Activated CD8-positive, alpha-beta memory T cell treated with anti-CD3 and anti-CD28 coated beads, Interleukin-2, amount 10 ng/mL, durations not matched to agents 7 days and 5 days (primary cell): Measurements from ENCODE around the gene SORCS2. TPM values are rescaled to one million over a fixed set of nuclear protein-coding genes. Genes with fewer than 3 reads are reported as not detected.

ENCODE experiments used
- ATAC-seq: fragments of 150-1000 bp; cut with Tn5 transposase; one replicate; pipeline ENCODE4 v1.10.0; 2021; ENCODE audit warnings: moderate library complexity
- CTCF ChIA-PET: fragments of 350-600 bp; sonication (Branson Sonifier 250); formaldehyde crosslinking; loops from one replicate; lab custom pipeline; 2021; ENCODE audit warnings: antibody characterized with exemption; lab: Charles Lee
- DNase-seq: peaks from one replicate; pipeline ENCODE4 v3.0.0-alpha.2; 2020
- H3K27ac Mint-ChIP-seq: one replicate; pipeline ENCODE4 v1.8.0; 2021; ENCODE audit warnings: mild to moderate bottlenecking, mixed read lengths
- H3K27me3 Mint-ChIP-seq: one replicate; pipeline ENCODE4 v1.8.0; 2021; ENCODE audit warnings: mixed read lengths
- H3K36me3 Mint-ChIP-seq: one replicate; pipeline ENCODE4 v1.8.0; 2021; ENCODE audit warnings: mild to moderate bottlenecking, mixed read lengths
- H3K4me1 Mint-ChIP-seq: one replicate; pipeline ENCODE4 v1.8.0; 2021; ENCODE audit warnings: mixed read lengths
- H3K4me3 Mint-ChIP-seq: one replicate; pipeline ENCODE4 v1.8.0; 2021; ENCODE audit warnings: mild to moderate bottlenecking, moderate library complexity, mixed read lengths
- H3K9me3 Mint-ChIP-seq: one replicate; pipeline ENCODE4 v1.8.0; 2022; ENCODE audit warnings: low read depth, mixed read lengths
- total RNA-seq, 2 experiments: library from RNA; stranded (reverse); gene quantifications; one replicate each; pipeline ENCODE4 v1.2.3, GENCODE V29; 2021

SORCS2 gene
- total RNA-seq, 2 experiments from 2014 or later, result 0.05 to 0.06 TPM

DNA sequence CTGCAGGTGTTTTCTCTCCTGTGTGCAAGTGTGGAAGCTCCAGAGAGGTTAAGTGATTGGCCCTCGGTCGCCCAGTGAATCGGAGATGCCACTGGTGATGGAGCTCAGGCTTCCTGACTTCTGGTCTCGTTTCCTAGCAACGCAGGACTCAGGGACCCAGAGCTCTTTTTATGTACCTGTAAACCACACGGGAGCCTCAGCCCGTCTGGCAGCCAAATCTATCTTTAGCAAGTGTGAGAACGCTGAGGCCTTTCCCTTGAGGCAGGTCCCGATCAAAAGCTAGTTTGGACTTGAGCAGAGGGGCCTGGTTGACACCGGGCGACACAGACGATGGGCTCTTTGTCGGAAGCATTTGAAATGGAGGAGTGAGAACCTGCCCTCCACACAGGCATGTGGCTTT lies 116.8 kb downstream of the SORCS2 start:
- Mint-ChIP-seq H3K27ac (no peak overlapping the region), H3K36me3 (no peaks in the 10 kb centered on the region), H3K9me3 (no peaks in the 10 kb centered on the region), H3K27me3 (no peaks in the 10 kb centered on the region), H3K4me1 (no peaks in the 10 kb centered on the region), H3K4me3 (no peak overlapping the region)
- CTCF ChIA-PET, result no interaction called here
- DNase-seq (no peak), ATAC-seq (no peak)

GRCh38 chr4:7309636-7310390 lies 117.5 kb downstream of the SORCS2 start:
- Mint-ChIP-seq H3K4me1 (no peaks in the 10 kb centered on the region), H3K4me3 (no peak overlapping the region), H3K27me3 (no peaks in the 10 kb centered on the region), H3K36me3 (no peaks in the 10 kb centered on the region), H3K9me3 (no peaks in the 10 kb centered on the region), H3K27ac (no peak overlapping the region)
- DNase-seq, result no peak
- CTCF ChIA-PET, result no interaction called here
- ATAC-seq, result no peak

DNA sequence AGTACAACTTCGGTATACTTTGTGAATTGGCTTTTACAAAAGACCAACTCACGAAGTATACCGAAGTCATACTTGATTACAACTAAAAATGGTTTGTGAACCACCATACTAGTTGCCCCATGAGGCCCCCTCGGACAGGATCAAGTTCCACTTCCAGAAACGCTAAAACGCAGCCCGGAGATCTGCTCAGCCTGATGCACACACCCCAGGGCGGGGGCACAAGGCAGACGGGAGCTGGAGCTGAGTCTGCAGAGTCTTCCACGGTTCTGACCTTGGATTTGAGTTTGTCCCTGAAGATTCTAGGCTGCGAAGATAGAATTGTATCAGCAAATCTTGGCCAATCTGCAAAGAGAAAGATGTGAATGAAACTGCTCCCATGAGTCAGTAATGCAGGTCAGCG lies 118.1 kb downstream of the SORCS2 start:
- ATAC-seq, result no peak
- Mint-ChIP-seq H3K4me3 (no peak overlapping the region), H3K4me1 (no peaks in the 10 kb centered on the region), H3K27ac (no peak overlapping the region), H3K27me3 (no peaks in the 10 kb centered on the region), H3K9me3 (no peaks in the 10 kb centered on the region), H3K36me3 (no peaks in the 10 kb centered on the region)
- DNase-seq, result no peak
- CTCF ChIA-PET, result interaction anchor here (1.7 kb wide), 1 partner anchor 25 kb away, joined by 5 read pairs; no protein-coding TSS in a partner anchor

GRCh38 chr4:7311205-7311604 lies 118.9 kb downstream of the SORCS2 start:
- Mint-ChIP-seq H3K9me3 (no peaks in the 10 kb centered on the region), H3K36me3 (no peaks in the 10 kb centered on the region), H3K4me3 (no peak overlapping the region), H3K27me3 (no peaks in the 10 kb centered on the region), H3K4me1 (no peaks in the 10 kb centered on the region), H3K27ac (no peak overlapping the region)
- no peak for ATAC-seq
- CTCF ChIA-PET, result interaction anchor here (1.7 kb wide), 1 partner anchor 24 kb away, joined by 5 read pairs; no protein-coding TSS in a partner anchor
- DNase-seq, result no peak

DNA sequence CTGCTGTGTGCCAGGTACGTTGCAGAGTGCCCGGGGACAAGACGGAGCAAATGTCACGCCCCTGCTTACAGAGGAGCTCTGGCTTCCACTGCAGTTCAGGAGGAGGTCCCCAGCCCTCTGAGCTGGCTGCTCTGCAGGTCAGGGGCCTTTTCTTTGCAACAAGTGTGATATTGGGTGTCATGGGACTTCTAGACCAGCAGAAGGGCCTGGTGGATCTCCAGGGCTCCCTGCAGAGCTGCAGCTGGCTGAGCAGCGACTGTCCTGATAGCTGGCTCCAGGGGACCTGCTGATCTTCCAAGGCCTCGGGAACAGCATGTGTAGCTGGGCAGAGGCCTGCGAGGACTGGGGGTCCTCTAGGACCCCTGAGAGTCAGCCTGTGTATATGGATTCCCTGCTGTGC lies 120.4 kb downstream of the SORCS2 start:
- Mint-ChIP-seq H3K27ac (no peak overlapping the region), H3K27me3 (no peaks in the 10 kb centered on the region)
- CTCF ChIA-PET, result no interaction called here

DNA sequence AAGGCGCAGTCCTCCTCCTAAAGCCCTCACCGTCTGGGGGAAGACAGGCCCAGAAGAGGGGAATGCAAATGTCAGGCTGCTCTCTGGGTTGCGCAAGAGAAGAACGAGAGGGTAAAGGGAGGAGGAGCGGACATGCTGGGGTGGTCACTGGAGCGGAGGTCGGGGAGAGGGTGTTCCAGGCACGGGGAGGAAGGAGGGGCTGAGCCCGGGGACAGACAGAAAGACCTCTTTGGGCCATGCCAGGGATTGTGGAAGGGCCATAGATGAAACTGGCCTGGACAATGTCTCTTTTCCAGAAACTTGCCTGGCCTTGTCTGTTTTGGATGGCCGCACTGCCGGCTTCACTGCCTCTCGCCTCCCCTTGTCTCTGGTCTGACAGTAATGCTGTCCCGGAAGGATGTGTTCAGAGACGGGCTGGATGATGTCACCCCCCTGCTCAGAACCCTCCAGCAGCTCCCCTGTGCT lies 121.0 kb downstream of the SORCS2 start:
- CTCF ChIA-PET, result no interaction called here
- H3K27ac Mint-ChIP-seq, result no peak overlapping the region
- no peaks in the 10 kb centered on the region for H3K36me3 Mint-ChIP-seq
- no peak overlapping the region for H3K4me3 Mint-ChIP-seq
- H3K27me3 Mint-ChIP-seq, result no peaks in the 10 kb centered on the region
- ATAC-seq (no peak), DNase-seq (no peak)
- no peaks in the 10 kb centered on the region for H3K9me3 Mint-ChIP-seq
- no peaks in the 10 kb centered on the region for H3K4me1 Mint-ChIP-seq

More for the DNA sequence above, 120.4 kb downstream of the SORCS2 start:
- Mint-ChIP-seq H3K4me1 (no peaks in the 10 kb centered on the region), H3K9me3 (no peaks in the 10 kb centered on the region), H3K4me3 (no peak overlapping the region), H3K36me3 (no peaks in the 10 kb centered on the region)
- no peak for DNase-seq
- no peak for ATAC-seq

- Mint-ChIP-seq H3K27ac (no peak overlapping the region), H3K4me1 (no peaks in the 10 kb centered on the region), H3K9me3 (no peaks in the 10 kb centered on the region), H3K36me3 (no peaks in the 10 kb centered on the region), H3K4me3 (no peak overlapping the region), H3K27me3 (no peaks in the 10 kb centered on the region)
- no peak for ATAC-seq
- CTCF ChIA-PET, result no interaction called here
- no peak for DNase-seq
These were observed 121.7 kb downstream of the SORCS2 start for GRCh38 chr4:7313991-7314390.

- H3K4me3 Mint-ChIP-seq, result no peak overlapping the region
- H3K4me1 Mint-ChIP-seq, result no peaks in the 10 kb centered on the region
- ATAC-seq (no peak), DNase-seq (no peak)
- CTCF ChIA-PET, result no interaction called here
- H3K27ac Mint-ChIP-seq, result no peak overlapping the region
- no peaks in the 10 kb centered on the region for H3K9me3 Mint-ChIP-seq
- H3K36me3 Mint-ChIP-seq, result no peaks in the 10 kb centered on the region
- H3K27me3 Mint-ChIP-seq, result no peaks in the 10 kb centered on the region
These were observed 122.9 kb downstream of the SORCS2 start for GRCh38 chr4:7315286-7315685.

- no peak for DNase-seq
- no peak overlapping the region for H3K27ac Mint-ChIP-seq
- ATAC-seq, result no peak
- no peaks in the 10 kb centered on the region for H3K27me3 Mint-ChIP-seq
- no peaks in the 10 kb centered on the region for H3K9me3 Mint-ChIP-seq
- no peaks in the 10 kb centered on the region for H3K36me3 Mint-ChIP-seq
- no peak overlapping the region for H3K4me3 Mint-ChIP-seq
- no peaks in the 10 kb centered on the region for H3K4me1 Mint-ChIP-seq
- CTCF ChIA-PET, result no interaction called here
These were observed 123.6 kb downstream of the SORCS2 start for GRCh38 chr4:7315935-7316334.

GRCh38 chr4:7319024-7319423 lies 126.7 kb downstream of the SORCS2 start:
- H3K27me3 Mint-ChIP-seq, result no peaks in the 10 kb centered on the region
- no peaks in the 10 kb centered on the region for H3K4me1 Mint-ChIP-seq
- no peak overlapping the region for H3K4me3 Mint-ChIP-seq
- DNase-seq, result no peak
- H3K27ac Mint-ChIP-seq, result no peak overlapping the region
- no peak for ATAC-seq
- no peaks in the 10 kb centered on the region for H3K9me3 Mint-ChIP-seq
- no peaks in the 10 kb centered on the region for H3K36me3 Mint-ChIP-seq
- CTCF ChIA-PET, result no interaction called here

DNA sequence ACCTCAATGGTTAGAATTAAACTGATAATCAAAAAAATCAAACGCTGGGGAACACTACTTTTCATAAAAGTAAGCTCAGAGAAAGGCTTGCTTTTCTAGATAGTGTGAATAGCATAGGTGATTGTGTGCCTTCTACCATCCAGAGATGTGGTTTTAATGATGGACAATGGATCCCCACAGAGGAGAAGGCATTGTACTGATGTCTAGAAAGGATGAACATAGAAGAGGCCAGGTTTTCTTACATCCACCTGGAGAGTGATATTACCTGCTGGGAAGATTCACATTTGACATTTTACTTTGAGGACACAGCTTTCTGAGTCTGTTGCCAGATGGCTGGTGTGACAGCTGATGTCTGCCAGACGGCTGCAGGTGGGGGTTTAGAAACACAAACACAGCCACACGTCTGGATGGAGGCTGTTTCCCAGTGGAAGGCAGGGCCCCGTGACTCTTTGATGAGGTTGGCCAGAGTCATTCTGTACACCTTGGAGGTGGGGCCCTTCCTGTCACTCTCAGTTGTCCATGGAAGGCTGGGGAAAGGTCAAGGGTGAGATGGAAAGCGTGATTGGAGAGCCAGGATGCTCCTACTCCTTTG lies 128.0 kb downstream of the SORCS2 start:
- Mint-ChIP-seq H3K4me1 (peaks cover 8% of the 10 kb centered on the region), H3K27me3 (no peaks in the 10 kb centered on the region), H3K27ac (no peak overlapping the region), H3K4me3 (no peak overlapping the region), H3K36me3 (no peaks in the 10 kb centered on the region), H3K9me3 (no peaks in the 10 kb centered on the region)
- DNase-seq (no peak), ATAC-seq (no peak)
- CTCF ChIA-PET, result no interaction called here

DNA sequence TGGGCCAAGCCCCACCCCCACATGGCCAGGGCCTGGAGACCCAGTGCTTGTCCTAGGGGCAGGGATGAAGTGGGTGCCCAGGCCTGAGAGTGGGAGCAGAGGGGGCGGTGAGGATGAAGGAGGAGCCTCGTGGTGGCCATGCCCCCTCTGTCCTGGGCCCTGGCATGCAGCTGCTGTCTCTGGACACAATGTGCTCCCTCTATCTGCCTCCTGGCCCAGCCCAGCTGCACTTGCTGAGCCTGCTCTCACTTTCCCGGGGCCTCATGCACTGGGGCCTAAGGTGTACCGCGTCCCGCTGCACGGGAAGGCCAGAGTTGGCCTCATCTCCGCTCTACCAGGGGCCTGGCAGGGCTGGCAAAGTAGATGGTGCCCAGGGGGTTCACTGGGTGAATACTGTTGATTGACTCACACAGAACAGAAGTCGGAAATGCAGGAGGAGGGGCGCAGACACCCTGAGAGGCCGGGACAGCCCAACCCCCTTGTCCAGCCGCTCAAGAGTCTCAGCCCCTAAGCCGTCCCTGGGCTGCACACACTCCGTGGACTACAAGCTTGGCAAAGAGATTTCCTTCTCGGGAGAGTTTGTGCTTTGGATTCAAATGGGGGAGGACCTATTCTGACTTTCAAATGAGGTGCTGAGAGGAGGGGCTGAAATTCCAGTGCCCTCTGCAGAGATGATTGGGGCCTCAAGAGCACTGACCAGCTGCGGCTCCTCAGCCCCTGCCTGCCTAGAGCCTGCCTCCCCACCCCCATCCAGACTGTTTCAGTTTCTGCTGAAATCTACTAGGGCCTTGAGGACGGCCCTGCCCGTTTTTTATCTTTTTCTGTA lies 130.0 kb downstream of the SORCS2 start:
- CTCF ChIA-PET, result no interaction called here
- ATAC-seq (no peak), DNase-seq (no peak)
- peaks cover 8% of the 10 kb centered on the region for H3K4me1 Mint-ChIP-seq
- no peaks in the 10 kb centered on the region for H3K9me3 Mint-ChIP-seq
- H3K27ac Mint-ChIP-seq, result no peak overlapping the region
- no peaks in the 10 kb centered on the region for H3K36me3 Mint-ChIP-seq
- peaks cover 4% of the 10 kb centered on the region for H3K27me3 Mint-ChIP-seq
- H3K4me3 Mint-ChIP-seq, result no peak overlapping the region

- Mint-ChIP-seq H3K4me1 (peaks cover 8% of the 10 kb centered on the region), H3K27me3 (peaks cover 4% of the 10 kb centered on the region), H3K9me3 (no peaks in the 10 kb centered on the region), H3K36me3 (no peaks in the 10 kb centered on the region), H3K4me3 (no peak overlapping the region), H3K27ac (no peak overlapping the region)
- CTCF ChIA-PET, result no interaction called here
- DNase-seq, result no peak
- ATAC-seq, result no peak
These were observed 131.1 kb downstream of the SORCS2 start for GRCh38 chr4:7323461-7323871.
